ENCODE results near the gene PSMG2.

PSMG2 gene

DNA sequence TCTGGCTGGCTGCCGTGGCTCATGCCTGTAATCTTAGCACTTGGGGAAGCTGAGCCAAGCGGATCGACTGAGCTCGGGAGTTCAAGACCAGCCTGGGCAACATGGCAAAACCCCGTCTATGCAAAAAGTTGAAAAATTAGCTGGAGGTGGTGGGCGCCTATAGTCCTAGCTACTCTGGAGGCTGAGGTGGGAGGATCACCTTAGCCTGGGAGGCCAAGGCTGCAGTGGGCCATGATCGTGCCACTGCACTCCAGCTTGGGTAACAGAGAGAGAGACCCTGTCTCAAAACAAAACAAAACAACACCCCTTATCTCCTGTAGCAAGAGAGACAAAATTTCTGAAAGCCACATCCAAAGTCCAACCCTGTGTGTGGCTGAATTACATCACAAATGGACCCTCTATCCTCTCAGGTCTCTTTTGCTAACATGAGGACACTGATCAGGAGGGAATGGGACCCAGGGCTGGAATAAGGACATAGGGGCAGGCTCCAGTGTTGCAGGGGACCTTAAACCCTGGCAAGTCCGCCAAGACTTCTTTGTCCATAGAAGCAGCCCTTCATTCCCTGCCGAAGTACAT lies 64.8 kb downstream of the PSMG2 start:
- DNase-seq, result no peak

- DNase-seq, result no peak
These were observed 65.8 kb downstream of the PSMG2 start for GRCh38 chr18:12768625-12769024.

DNA sequence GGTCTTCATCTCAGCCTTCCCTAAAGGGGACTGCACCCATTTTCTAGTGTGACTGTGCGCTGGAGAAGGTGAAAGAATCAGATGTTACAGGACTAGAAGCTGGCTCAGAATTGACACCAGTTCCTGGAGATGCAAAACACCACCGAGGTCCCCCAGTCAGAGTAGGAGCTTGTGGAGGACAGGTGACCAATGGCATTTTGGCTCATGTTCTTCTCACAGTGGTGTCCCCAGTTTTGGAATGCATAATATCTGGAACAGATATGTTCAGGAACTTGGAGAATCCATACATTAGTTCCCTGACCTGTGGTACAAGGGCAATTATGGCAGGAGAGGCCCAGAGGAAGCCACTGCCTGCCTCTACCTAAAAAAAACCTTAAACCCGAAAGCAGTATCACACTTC lies 66.3 kb downstream of the PSMG2 start:
- DNase-seq, result no peak

- no peak for DNase-seq
These were observed 67.0 kb downstream of the PSMG2 start for GRCh38 chr18:12769644-12770440.

DNA sequence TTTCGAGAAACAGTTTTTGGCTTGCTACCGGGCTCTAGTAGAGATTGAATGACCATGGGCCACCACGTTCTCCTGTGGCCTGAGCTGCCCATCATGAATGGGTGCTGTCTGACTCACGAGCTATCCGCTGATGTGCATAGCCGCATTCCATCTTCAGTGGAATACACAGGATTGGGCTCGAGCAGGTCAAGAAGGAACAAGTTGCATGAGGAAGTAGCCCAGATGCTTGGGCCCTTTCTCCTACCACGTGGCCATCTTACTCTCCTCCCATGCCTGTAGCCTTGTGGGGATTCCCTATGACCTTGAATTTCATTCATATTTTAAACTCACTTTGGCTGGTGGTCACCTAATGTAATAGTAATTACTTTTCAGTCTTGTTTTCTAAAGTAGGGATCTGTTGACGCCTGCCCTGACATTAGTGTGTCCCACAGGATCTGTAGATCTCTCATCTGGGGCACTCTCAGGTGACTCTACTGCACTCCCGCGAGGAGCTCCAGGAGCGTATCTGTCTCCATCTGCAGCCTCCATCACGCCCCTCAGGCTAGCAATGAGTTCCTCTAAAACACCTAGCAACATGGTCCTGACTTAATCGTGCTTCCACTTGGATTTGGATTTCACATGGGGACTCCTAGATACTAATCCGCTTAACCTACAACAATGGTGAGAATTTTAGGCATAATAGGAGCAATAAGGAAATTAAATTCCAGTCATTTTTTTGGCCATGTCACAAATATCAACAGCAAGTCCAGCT lies 67.8 kb downstream of the PSMG2 start:
- no peak for DNase-seq

DNA sequence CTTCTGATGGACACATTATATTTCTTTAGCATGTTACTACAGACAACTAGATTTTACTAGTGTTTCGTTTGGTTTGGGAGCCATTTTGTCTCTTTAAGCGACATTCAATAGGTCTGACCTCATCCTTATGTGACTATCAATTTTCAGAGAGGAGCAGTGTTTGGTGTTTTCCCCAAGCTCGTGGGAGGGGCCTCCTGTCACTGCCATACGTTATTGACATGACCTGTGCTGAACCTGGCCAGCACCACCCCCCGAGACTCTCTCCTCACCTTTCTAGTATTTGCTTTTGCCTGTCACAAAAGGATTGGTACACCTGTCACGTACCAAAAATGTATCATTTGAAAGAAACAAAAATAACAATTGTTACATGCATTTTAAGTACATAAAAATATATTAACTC lies 69.3 kb downstream of the PSMG2 start:
- no peak for DNase-seq

- no peak for DNase-seq
These were observed 70.5 kb downstream of the PSMG2 start for GRCh38 chr18:12773369-12773768.

- DNase-seq, result no peak
These were observed 72.1 kb downstream of the PSMG2 start for GRCh38 chr18:12774982-12775381.
